Parathyroid adenoma (tissue), 2 donors: ENCODE results near the gene MAP3K21.

Experiments
- H2AFZ ChIP-seq: fragments of 300-600 bp; sonication (generic); one replicate; pipeline ENCODE4 v1.7.0; 2017; ENCODE audit warnings: antibody characterized with exemption, mild to moderate bottlenecking
- H3K27ac ChIP-seq: fragments of 300-600 bp; sonication (generic); one replicate; pipeline ENCODE4 v1.7.0; 2017
- H3K27me3 ChIP-seq: fragments of 300-600 bp; sonication (generic); one replicate; pipeline ENCODE4 v1.7.0; 2017; ENCODE audit warnings: low read length; ENCODE audit not compliant: control insufficient read depth, insufficient read depth
- H3K36me3 ChIP-seq: fragments of 300-600 bp; sonication (generic); one replicate; pipeline ENCODE4 v1.7.0; 2017; ENCODE audit warnings: low read length; ENCODE audit not compliant: control insufficient read depth, insufficient read depth
- H3K4me1 ChIP-seq: fragments of 300-600 bp; sonication (generic); one replicate; pipeline ENCODE4 v1.7.0; 2017; ENCODE audit warnings: control low read depth
- H3K4me2 ChIP-seq: fragments of 300-600 bp; sonication (generic); one replicate; pipeline ENCODE4 v1.7.0; 2017; ENCODE audit warnings: low read length
- H3K4me3 ChIP-seq: fragments of 300-600 bp; sonication (generic); one replicate; pipeline ENCODE4 v1.7.0; 2017; ENCODE audit warnings: low read depth, low read length
- H3K79me2 ChIP-seq: fragments of 300-600 bp; sonication (generic); one replicate; pipeline ENCODE4 v1.7.0; 2017; ENCODE audit warnings: control low read depth
- H3K9ac ChIP-seq: fragments of 300-600 bp; sonication (generic); one replicate; pipeline ENCODE4 v1.7.0; 2017; ENCODE audit warnings: mild to moderate bottlenecking
- H3K9me3 ChIP-seq: fragments of 300-600 bp; sonication (generic); one replicate; pipeline ENCODE4 v1.7.0; 2017; ENCODE audit warnings: low read length; ENCODE audit not compliant: control insufficient read depth
- TF ChIP-seq, protein P1 (sequence below): fragments of 300-600 bp; sonication (generic); IDR thresholded peaks from one replicate; pipeline ENCODE4 v1.7.0; 2017; ENCODE audit warnings: antibody characterized with exemption, mild to moderate bottlenecking
- donor health status: primary hyperparathyroidism.

The MAP3K21 gene

DNA sequence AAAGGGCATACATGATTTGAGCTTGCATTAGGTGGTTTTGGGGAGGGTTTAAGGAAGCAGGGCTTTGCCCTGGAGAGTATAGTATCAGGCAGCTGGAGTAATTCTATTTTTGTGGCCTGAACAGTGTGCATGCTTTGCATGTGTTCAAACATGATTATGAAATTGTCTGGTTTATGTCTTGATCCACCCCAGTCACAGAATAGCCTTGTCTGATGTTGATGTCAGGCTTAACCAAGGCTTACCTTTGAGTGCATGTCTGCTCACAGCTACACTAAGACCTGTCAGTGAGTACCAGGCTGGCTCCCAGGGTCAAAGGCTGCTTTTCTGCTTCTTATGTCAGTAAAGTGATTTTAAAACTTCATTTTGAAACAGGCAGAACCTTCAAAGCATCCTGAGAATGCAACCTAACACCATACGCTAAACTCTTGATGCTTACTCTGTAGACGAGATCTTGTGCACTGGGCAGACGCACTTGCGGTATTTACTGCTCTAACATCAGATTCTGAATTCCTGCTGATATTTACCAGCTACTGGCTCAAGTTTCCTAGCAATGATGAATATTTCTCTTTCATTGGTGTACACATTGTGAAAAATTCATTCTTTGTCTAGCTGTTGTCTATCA is 78.9 kb downstream of the MAP3K21 start:
- Histone ChIP-seq H2AFZ (no peak overlapping the region), H3K4me2 (no peak overlapping the region), H3K9ac (no peak overlapping the region), H3K27ac (no peak overlapping the region), H3K4me3 (no peak overlapping the region), H3K9me3 (no peaks in the 10 kb centered on the region), H3K36me3 (no peaks in the 10 kb centered on the region), H3K27me3 (no peaks in the 10 kb centered on the region), H3K79me2 (no peaks in the 10 kb centered on the region), H3K4me1 (no peaks in the 10 kb centered on the region)
- TF ChIP-seq, protein P1, sequence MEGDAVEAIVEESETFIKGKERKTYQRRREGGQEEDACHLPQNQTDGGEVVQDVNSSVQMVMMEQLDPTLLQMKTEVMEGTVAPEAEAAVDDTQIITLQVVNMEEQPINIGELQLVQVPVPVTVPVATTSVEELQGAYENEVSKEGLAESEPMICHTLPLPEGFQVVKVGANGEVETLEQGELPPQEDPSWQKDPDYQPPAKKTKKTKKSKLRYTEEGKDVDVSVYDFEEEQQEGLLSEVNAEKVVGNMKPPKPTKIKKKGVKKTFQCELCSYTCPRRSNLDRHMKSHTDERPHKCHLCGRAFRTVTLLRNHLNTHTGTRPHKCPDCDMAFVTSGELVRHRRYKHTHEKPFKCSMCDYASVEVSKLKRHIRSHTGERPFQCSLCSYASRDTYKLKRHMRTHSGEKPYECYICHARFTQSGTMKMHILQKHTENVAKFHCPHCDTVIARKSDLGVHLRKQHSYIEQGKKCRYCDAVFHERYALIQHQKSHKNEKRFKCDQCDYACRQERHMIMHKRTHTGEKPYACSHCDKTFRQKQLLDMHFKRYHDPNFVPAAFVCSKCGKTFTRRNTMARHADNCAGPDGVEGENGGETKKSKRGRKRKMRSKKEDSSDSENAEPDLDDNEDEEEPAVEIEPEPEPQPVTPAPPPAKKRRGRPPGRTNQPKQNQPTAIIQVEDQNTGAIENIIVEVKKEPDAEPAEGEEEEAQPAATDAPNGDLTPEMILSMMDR, result no peak

DNA sequence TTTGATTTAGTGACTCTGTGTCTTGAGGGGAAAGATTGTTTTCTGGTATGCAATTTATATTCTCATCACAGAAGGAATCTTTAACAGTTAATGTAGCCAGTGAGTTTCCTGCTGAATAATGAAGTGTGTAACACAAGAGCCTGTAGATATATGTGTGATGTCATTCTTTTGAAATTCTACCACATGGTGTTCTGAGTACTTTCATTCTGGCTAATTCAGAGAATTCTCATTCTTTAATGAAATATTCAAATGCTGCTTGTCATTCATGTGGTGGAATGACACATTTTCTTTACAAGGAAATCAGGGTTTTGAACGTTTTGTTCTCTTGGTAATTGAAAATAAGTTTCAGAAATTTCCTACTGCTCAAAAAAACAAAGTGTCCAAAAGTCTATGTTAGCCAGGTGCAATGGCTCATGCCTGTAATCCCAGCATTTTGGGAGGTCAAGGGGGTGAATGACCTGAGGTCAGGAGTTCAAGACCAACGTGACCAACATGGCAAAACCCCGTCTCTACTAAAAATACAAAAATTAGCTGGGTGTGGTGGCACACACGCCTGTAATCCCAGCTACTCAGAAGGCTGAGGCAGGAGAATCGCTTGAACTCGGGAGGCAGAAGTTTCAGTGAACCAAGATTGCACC is 79.6 kb downstream of the MAP3K21 start:
- H3K27ac ChIP-seq, result no peak overlapping the region

DNA sequence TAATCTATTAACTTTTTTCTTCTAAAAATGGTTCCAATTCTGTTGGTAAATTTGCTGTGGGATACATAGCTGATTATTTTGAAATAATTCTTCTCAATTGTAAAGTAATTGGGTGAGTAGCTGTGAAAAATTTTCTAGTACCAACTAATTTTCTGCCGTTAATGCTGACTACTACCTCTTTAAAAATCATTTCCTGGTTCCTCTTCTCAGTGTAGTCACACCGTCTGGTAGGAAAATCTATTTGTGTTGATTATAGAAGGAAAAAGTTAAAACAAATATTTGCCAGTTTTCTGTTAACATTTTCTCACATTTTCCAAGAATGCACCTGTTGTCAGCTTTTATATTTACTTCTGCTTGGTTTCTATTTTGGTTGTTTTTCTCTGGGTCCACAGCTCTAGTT is 82.0 kb downstream of the MAP3K21 start:
- H3K27ac ChIP-seq, result no peak overlapping the region
- no peaks in the 10 kb centered on the region for H3K4me1 ChIP-seq
- no peaks in the 10 kb centered on the region for H3K27me3 ChIP-seq
- H3K79me2 ChIP-seq, result no peaks in the 10 kb centered on the region
- H3K9ac ChIP-seq, result no peak overlapping the region
- TF ChIP-seq, protein P1, result no peak
- H2AFZ ChIP-seq, result no peak overlapping the region
- no peaks in the 10 kb centered on the region for H3K36me3 ChIP-seq
- H3K4me2 ChIP-seq, result no peak overlapping the region
- no peak overlapping the region for H3K4me3 ChIP-seq
- H3K9me3 ChIP-seq, result no peaks in the 10 kb centered on the region

More for the DNA sequence above, 79.6 kb downstream of the MAP3K21 start:
- H3K4me3 ChIP-seq, result no peak overlapping the region
- no peaks in the 10 kb centered on the region for H3K4me1 ChIP-seq
- H3K27me3 ChIP-seq, result no peaks in the 10 kb centered on the region
- no peak overlapping the region for H3K4me2 ChIP-seq
- no peaks in the 10 kb centered on the region for H3K79me2 ChIP-seq
- H2AFZ ChIP-seq, result no peak overlapping the region
- H3K9me3 ChIP-seq, result no peaks in the 10 kb centered on the region
- no peak overlapping the region for H3K9ac ChIP-seq
- H3K36me3 ChIP-seq, result no peaks in the 10 kb centered on the region
- TF ChIP-seq, protein P1, result no peak

DNA sequence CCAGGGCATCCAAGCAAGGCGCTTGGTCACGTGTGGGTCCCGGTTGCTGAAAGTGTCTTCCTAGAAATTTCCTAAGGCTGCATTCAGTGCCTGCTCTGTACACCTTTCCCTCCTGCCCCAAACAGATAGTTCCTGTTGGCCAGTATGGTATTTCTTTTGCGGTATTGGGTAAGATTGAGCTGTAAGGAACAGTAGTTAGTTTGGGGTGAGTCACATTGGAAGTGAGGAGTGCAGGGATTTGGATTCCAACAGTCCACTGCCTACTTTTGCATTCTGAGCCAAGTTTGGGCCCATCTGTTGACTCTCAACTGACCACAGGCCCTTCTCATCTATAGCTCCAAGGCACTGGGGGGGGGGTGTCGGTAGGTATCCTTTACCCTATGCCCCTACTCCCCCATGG is 83.4 kb downstream of the MAP3K21 start:
- Histone ChIP-seq H3K36me3 (no peaks in the 10 kb centered on the region), H3K27me3 (no peaks in the 10 kb centered on the region), H3K4me1 (no peaks in the 10 kb centered on the region), H3K4me2 (no peak overlapping the region), H3K9me3 (no peaks in the 10 kb centered on the region), H3K79me2 (no peaks in the 10 kb centered on the region), H2AFZ (no peak overlapping the region), H3K9ac (no peak overlapping the region), H3K4me3 (no peak overlapping the region), H3K27ac (no peak overlapping the region)
- TF ChIP-seq, protein P1, result no peak

- Histone ChIP-seq H3K4me3 (no peak overlapping the region), H2AFZ (no peak overlapping the region), H3K27me3 (no peaks in the 10 kb centered on the region), H3K4me1 (no peaks in the 10 kb centered on the region), H3K79me2 (no peaks in the 10 kb centered on the region), H3K27ac (no peak overlapping the region), H3K9ac (no peak overlapping the region), H3K4me2 (no peak overlapping the region), H3K36me3 (no peaks in the 10 kb centered on the region), H3K9me3 (no peaks in the 10 kb centered on the region)
- TF ChIP-seq, protein P1, result no peak
These were observed 85.3 kb downstream of the MAP3K21 start for GRCh38 chr1:233412812-233413211.
